HL-60/S4 (cell line): ENCODE measurements around the gene IRAK3.
"Not testable (repeated sequence)": the region's sequence is repeated elsewhere in the genome, so short reads cannot be mapped to it uniquely, and the experiment has no call there.

Experiments used
- in situ Hi-C: fragments of 300-500 bp; cut with MboI; formaldehyde crosslinking; loops from 2 replicates; pipeline ENCODE4 v1.14.3; 2022; ENCODE audit warnings: low sequenced_read_pairs

IRAK3 gene

GRCh38 chr12:66169221-66170170 is 19.5 kb upstream of the IRAK3 start, which contains the start of gene TMBIM4:
TSS of gene TMBIM4 (minus strand) at chr12:66169996. CDS start at chr12:66169951, 45 bp downstream.
- in situ Hi-C loops: no loop called here

DNA sequence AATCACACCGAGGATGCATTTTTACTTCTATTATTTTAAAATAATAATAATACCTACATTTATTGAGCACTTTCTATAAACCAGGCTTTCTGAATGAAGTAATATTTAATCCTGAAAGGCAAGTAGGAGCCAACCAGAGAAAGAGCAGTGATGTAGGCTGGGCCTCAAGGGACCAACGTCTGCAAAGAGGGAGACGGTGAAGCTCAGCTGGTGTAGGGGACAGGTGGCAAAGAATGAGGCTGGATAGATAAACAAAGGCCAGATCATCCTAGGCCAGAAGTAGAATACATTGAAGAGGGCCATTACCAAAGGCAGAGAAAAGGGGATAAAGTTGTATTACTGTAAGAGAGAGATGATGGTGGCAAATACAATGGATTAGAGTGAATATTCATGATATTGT is 18.4 kb upstream of the IRAK3 start:
- in situ Hi-C loops: no loop called here

DNA sequence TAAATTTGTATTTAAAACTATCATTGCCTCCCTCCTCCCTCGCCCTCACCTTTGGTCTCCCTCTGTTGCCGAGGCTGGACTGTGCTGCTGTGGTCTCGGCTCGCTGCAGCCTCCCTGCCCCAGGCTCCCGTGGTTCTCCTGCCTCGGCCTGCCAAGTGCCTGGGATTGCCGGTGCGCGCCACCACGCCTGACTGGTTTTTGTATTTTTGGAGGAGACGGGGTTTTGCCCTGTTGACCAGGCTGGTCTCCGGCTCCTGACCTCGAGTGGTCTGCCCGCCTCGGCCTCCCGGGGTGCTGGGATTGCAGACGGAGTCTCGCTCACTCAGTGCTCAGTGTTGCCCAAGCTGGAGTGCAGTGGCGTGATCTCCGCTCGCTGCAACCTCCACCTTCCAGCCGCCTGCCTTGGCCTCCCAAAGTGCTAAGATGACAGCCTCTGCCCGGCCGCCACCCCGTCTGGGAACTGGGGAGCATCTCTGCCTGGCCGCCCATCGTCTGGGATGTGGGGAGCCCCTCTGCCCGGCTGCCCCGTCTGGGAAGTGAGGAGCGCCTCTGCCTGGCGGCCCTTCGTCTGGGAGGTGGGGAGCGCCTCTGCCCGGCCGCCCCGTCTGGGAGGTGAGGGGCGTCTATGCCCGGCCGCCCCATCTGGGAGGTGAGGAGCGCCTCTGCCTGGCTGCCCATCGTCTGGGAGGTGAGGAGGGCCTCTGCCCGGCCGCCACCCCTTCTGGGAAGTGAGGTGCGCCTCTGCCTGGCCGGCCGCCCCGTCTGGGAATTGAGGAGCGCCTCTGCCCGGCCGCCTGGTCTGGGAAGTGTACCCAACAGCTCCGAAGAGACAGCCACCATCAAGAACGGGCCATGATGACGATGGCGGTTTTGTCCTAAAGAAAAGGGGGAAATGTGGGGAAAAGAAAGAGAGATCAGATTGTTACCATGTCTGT is 14.4 kb upstream of the IRAK3 start:
- in situ Hi-C loops: not testable (repeated sequence)

DNA sequence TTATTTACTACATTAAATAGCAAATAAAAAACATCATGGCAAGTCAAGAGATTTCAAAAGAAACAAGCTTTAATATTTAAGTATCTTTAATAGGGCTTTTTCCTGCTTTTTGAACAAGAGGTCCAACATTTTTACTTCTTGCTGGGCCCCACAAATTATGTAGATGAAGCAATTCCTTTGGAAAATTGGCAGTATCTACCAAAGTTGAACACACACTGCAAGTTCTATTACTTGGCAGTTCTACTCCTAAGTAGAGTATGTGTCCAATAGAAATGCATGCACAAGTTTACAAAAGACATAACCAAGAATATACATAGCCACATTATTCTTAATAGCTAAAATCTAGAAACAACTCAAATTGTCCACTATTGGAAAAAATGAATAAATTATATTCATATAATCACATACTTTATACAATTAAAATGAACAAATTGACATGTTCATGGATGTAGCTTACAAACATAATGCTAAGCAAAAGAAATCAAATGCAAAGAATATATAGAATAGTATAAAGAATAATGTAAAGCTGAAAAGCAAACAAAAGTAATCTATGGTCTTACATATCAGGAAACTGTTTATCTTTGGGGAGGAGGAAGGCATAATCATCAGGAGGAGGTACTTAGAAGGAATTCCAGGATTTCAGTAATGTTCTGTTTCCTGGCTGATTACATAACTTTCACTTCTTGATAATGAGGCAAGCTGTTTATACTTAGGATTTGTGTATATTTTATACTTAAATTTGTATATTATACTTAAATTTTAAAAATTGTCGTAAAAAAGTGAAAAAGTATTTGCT is 12.7 kb upstream of the IRAK3 start:
- in situ Hi-C loops: no loop called here

DNA sequence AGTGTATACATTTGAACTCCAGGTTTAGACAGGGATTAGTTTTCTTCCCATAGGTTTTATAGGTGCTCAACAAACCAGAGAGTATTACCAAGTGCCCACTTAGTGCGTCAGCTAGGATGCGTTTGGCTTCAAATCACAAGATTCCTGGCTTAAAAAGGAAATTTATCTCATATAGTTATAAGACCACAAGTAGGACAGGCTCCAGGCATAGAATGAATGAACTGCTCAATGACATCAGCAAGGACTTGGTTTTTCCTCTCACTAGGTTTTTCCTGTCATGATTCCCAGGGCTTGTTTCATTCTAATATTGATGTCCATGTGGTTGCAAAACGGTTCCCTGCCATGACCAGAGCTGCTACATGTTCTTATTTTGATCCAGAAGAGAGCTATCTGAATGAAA is 6.1 kb upstream of the IRAK3 start:
- in situ Hi-C loops: no loop called here

DNA sequence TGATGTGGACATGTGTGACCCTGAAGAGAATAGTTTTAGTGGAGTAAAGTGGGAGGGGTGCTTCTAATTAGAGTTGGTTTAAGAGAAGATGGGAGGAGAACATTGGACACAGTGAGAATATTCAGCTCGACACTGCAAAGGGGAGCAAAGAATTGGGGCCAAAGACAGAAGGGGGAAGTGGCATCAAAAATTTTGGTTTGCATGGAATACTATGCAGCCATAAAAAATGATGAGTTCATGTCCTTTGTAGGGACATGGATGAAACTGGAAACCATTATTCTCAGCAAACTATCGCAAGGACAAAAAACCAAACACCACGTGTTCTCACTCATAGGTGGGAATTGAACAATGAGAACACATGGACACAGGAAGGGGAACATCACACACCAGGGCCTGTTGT is 4.2 kb upstream of the IRAK3 start:
- in situ Hi-C loops: not testable (repeated sequence)

GRCh38 chr12:66187036-66187435 is 2.0 kb upstream of the IRAK3 start:
- in situ Hi-C loops: no loop called here

GRCh38 chr12:66187821-66188220 is 1.2 kb upstream of the IRAK3 start:
- in situ Hi-C loops: no loop called here

DNA sequence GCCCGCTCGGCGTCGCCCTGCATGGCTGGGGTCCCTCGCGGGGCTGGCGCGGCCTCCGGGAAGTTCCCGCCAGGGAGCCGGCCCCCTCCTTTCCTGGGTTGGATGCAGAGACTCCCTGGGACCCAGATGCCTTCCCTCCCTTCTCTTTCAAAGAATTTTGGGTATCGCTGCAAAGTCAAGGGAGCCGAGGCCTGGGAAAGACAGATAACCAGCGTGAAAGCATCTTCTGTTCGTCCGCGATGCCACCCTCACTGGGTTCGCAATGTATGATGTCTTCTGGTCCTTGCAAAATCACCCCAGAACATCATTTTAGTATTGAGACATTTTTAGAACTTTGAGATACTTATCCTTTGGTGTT is 451 bp downstream of the IRAK3 start:
- in situ Hi-C loops: no loop called here

GRCh38 chr12:66189889-66190288 is 875 bp downstream of the IRAK3 start:
- in situ Hi-C loops: no loop called here

GRCh38 chr12:66190519-66191370 is 1.7 kb downstream of the IRAK3 start:
- in situ Hi-C loops: no loop called here

DNA sequence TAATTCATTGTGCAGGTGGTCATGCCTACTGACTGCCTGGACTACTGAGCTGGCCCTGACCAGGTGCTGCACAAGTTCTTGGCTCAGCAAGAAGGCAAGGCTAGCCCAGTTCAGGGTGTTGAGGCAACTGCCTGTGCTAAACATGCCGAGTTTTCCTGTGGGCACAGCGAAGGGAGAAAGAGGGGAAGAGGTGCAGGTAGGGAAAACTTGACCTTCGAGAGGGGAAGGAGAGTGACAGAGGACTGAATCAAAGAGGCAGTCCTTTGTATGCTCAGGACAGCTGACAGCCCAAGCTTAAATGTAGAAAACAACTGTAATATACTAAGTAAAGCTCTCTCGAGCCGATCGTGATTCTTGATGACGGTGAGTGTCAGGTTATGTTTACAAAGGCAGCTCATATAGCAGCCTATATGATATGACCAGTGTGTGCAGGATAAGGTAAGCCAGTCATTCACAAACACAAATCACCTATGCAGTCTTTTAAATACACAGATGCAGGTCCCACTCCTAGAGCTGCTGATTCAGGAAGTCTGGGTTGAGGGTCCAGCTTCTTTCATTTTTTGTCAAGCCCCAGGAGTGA is 2.6 kb downstream of the IRAK3 start:
- in situ Hi-C loops: no loop called here

GRCh38 chr12:66194122-66194521 is 5.1 kb downstream of the IRAK3 start:
- in situ Hi-C loops: no loop called here

- in situ Hi-C loops: no loop called here
These were observed 6.2 kb downstream of the IRAK3 start for GRCh38 chr12:66195242-66195641.

GRCh38 chr12:66196806-66197205 is 7.8 kb downstream of the IRAK3 start:
- in situ Hi-C loops: no loop called here

DNA sequence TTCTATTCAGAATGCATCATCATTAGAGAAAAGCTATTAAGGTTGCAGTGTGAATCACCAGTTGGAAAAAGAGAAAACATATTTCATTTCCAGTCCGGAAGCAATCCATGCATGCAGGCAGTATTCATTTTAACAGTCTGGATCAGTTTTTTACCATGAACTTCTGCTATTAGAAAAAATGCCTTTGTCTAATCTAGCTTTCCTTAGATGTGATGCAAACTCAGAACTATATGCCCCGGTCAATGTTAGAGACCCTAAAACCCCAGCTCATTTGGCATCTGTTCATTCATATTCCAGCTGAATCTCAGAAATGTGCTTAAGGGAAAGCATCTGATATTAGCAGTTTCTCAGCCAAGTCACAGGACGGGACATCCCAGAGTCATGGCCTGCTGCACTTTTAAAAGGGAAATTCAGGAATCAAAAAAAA is 8.5 kb downstream of the IRAK3 start:
- in situ Hi-C loops: no loop called here

- in situ Hi-C loops: no loop called here
These were observed 10.1 kb downstream of the IRAK3 start for GRCh38 chr12:66199141-66199540.

- in situ Hi-C loops: no loop called here
These were observed 11.0 kb downstream of the IRAK3 start for GRCh38 chr12:66199831-66200509.

GRCh38 chr12:66203820-66204219 is 14.8 kb downstream of the IRAK3 start:
- in situ Hi-C loops: no loop called here
